ENCODE results near the gene PTPRK.
"Not testable (repeated sequence)": the region's sequence is repeated elsewhere in the genome, so short reads cannot be mapped to it uniquely, and the experiment has no call there.

Gene PTPRK

DNA sequence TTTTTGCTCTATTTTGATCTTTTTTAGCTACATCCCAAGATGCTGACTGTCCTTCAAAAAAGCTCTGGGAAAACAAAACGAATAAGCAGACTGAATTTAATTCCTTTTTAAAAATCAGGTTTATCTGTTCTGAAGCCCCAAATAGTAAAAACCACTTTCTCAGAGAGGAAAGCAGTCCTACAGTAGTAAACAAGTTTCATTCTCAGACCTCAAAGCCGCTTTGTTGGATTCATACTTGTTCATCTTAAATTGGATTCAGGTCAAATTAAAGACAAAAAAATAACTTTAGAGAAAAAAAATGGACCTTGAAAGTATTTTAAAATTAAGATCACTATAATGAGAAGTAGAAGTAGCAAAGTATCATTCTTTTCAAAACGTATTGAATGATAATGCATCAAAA lies 523.5 kb downstream of the PTPRK start:
- DNase-seq = no peak

DNA sequence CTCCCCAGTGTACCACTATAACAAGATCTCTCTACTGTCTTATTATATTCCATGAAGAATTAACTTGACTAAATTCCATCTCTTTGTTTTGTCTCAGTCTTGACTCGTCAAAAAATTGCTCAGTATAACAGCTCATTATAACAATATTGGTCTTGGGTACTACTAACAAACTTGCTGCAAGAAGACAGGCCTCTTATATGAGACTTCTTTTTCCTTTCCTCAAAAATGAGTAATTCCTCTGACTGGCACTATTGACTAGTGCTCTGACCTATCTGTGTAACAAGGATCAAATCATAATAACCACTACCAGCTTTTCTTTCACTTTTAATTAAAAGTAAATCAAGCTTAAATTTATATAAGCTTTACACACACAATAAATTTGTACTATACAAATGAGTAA lies 528.3 kb downstream of the PTPRK start:
- DNase-seq = no peak

DNA sequence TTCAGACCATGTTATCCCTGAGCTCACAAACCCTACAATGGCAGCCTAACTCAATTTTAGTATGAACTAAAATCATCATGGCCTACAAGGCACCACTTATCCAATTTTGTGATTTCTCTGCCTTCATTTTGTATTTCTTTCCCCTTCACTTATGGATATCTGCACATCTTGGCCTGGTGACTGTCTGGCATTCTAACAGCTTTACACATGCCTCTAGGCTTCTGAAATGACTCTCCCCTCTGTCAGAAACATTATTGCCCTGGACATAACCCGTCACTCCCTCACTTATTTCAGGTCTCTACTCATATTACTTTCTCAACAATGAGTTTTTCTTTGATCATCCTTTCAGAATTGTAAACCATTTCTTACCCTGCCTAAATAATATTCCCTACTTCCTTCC lies 530.3 kb downstream of the PTPRK start:
- DNase-seq = no peak

DNA sequence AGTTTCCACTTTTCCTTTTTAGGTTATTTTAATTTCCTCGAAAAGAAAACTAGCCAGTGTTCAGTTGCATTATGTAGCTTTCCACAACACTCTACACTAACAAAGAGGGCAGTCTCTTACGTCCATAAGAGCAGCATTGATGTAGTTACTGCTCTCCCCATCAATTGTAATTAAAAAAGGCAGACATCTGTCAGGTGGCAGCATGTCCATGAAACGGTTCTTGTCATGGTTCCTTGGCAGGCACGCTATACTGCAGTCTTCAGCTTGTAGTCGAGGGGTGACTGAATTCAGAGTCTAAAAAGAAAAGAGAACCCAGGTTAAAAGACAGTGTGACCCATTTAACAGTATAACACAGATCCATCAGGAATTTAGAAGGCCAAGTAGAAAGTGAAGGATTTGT lies 539.4 kb downstream of the PTPRK start:
- no peak for DNase-seq

DNA sequence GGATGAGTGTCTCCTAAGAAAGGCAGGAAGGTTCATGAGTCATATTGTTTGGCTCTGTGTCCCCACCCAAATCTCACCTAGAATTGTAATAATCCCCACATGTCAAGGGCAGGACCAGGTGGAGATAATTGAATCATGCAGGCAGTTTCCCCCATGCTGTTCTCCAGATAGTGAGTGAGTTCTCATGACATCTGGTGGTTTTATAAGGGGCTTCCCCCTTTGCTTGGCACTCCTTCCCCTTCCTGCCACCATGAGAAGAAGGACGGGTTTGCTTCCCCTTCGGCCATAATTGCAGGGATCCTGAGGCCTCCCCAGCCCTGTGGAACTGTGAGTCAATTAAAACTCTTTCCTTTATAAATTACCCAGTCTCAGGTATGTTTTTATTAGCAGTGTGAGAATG lies 542.2 kb downstream of the PTPRK start:
- DNase-seq = not testable (repeated sequence)

DNA sequence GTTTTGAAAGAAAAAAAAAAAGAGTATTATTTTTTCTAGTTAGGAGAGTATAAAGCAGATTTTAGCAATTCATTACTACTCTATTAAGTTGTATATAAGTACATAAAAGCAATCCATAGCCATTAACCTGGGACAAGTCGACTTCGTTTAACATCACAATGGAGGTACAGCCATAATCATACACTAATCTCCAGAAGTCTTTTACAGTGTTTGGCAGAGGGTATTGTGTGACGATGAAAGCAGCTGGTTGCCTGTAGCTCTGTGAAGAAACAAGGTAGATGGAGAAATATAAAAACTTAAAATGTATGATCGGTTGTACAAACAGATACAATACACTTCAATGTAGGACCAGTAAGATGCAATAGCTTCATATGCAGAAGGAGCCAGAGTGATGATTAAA lies 543.6 kb downstream of the PTPRK start:
- no peak for DNase-seq

DNA sequence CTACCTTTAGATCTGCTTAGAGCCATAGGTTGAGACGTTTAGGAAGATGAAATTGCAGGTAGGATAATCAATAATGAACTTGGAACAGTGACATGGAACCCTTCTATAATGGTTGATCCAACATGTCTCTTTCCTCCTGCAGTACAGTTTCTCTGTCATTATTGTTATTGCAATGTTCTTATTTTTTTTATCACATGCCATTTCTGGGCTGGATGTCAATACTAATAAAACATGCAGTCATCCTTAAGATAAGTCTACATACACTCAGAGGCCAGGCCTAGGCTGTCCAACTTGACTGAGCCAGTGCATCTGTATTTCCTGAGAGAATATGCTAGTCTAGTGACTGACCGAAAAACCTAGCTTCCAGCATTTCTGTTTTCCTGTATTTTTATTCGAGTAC lies 544.3 kb downstream of the PTPRK start:
- DNase-seq = no peak

DNA sequence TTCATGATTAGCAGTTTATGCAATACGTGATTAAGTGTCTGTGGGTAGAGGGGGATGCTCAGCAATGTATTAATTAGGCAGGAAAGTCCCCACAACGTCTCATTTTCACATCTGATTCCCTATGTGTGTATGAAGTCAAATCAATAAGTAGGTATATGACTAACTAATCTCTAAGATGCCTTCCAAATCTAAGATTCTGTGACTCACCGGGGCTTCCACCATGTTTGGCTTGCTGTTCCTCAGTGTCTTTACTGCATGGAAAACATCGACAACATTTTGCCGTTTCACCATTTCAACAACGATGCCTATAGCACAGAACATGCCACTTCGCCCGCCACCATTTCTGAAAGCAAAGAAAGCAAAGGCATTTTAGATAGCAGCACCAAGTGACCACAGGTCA lies 547.6 kb downstream of the PTPRK start:
- DNase-seq = no peak

DNA sequence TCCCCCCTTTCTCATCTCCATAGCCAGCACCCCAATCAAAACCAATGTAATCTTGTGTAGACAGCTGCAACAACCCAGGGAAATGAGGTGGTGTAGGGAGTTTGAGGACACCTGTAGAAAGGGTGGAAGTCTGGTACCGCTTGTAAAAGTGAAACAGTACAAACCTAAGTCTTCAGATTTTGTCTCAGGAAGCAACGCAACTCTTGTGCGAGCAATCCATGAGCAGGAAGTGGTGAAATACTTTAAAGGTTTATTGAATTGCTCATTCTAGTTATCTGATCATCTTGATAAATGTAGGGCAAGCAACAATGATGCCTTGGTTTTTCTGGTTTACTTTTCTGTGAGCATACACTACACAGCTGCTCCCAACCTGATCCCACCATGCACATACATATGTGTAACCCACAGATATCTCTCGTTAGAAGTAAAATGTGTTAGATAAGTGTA lies 548.4 kb downstream of the PTPRK start:
- peak; percentile 37 for DNase-seq

DNA sequence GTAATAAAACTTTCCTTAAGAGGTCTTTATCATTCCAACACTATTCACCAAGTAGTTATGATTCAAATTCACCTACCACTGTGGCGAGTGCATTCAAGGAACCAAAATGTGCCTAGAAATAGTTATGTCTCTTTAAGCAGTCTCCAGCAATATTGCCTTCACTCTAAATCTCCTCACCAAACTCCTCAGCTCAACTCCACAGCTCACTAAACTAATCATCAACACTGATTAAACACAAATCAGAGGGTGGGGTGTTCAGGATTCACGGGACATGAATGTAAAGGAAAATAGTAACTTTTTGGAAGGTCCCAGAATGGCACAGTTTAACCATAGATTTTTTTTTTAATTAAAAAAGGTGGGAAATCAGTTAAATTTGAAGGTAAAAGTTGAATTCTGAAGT lies 549.0 kb downstream of the PTPRK start:
- DNase-seq = no peak

DNA sequence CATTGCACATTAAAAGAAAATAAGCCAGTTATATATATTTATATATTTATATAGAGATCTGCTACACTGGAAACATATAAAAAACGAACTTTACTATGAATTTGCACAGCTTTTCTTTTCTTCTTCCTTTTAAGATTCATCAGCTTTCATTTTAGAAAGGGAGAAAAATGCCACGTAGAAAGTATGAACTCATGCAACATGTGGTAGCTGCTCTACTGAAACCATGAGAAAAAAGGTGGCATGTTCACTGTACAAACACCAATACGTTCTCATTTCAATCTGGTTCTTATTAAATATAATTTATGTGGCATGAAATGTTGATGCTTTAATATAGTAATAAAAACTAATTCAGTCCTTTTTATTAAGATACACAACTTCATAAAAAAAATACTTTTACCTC lies 550.7 kb downstream of the PTPRK start:
- no peak for DNase-seq

DNA sequence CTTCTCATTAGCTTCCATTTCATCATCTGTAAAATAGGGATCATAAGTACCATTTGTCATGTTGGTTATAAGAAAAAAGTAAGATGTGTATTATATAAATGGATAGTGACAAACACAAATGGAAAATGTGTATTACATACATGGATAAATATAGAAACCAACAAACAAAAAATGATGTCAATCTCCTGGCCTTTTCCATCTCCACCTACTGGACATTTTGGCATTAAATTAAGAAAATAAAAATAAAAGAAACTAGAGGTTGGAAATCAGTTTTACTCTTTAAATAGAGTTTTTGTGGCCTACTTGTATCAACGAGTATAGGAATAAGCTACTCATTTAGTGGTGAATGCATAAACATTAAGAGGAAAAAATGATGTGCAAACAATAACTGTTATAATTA lies 552.0 kb downstream of the PTPRK start:
- no peak for DNase-seq

DNA sequence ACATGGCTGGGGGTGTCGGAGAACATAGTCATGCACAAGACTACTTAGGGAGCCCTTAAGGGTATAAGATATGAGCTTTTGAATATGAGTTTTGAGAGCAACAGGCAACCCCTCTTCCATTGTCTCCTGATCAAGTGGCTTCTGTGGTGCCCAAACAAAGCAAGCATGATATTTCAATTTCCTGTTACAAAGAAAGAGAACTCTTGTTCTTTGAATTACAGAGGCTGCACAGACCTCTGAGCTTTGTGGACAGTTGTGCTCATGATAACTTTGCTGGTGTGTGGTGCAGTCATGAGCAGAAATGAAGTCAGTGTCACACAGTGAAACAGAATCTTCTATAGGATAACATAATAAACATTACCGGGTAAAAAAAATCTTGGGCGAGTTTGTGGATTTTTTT lies 552.7 kb downstream of the PTPRK start:
- DNase-seq = no peak

DNA sequence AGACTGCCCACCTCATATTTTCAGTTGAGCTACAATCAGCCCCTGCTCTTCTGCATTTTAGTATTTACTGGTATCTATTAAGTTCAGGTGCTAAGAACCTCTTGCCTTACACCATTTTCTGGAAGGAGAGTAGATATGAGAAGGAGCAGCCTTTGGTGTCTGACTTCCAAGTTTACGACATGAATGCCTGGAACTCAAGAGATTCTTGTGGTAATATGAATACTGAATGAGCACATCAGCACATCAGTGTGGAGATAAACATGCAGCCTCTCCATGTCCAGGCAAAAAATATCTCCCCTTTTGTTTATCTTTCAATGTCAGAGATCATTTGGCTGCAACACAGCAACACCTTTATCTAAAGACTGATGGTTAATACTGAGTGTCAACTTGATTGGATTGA lies 553.8 kb downstream of the PTPRK start:
- no peak for DNase-seq

DNA sequence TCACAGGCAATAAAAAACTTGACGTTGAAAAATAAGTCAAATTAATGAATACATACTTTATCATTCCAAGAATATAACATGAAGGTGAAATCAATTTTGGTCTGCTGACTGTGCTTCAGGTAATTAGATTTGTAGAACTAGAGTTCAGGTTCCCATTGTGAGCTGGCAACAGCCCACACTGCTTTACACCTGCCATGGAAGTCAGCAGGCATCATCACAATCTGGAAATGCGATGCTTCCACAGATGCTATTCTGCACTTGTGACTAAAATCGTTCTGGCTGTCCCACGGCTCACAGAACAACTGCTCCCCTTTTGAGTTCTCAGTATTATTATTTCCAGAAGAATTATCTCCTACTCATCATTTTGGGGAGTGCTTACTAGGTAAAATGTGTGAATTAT lies 556.9 kb downstream of the PTPRK start:
- DNase-seq = no peak

DNA sequence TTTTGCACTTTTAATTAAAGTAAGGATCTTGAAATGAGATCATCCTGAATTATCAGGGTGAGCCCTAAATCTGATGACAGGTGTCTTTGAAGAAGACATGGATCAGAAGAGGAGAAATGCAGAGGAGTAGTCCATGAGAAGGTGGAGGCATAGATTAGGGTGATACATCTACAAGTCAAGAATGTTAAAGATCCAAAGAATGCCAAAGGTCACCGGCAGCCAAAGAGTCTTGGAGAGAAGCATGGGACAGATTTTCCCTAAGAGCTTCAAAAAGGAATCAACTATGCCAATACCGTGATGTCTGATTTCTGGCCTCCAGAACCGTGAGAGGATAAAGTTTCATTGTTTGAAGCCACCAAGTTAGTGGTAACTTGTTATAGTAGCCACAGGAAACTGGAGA lies 560.5 kb downstream of the PTPRK start:
- no peak for DNase-seq

DNA sequence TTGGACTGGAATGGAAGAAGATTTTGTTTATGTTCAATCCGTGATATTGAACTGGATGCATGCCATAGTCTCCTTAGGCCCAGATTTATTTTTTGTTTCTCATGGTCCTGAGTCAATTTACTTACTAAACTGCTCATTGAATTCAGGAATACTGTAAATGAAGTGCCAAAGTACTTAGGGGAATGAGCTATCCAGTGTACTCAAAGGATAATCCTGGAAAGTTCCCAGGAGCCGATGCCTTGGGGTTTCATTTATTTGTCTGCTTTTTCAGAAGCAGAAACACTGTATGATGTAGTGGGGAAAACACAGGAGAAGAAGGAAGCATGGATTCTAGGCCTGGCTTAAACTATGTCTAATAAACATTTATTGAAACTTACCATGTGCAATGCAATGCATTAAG lies 563.4 kb downstream of the PTPRK start:
- no peak for DNase-seq

DNA sequence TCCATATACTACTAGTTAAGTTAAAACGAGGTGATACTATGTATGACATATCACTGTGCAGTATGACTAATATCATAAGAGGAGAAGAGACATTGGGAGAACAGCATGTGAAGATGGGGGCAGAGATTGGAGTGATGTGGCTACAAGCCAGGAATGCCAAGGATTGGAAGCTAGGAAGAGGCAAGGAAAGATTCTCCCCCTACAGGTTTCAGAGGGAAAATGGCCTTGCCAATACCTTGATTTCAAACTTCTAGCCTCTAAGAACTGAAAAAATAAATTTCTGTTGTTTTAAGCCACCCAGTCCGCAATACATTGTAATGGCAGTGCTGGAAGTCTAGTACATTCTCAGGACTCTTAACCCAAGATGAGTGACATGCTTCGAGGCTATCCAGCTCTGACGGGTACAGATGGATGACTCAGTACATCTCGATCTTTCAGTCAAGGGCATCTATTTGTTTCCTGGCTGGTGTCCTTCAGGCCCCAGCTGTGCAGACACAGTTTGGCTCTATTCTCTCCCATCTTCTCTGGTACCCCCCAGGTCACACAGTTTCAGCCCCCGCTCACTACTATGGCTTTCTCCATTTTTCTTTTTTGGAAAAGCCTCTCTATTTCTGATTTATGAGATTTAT lies 564.0 kb downstream of the PTPRK start:
- DNase-seq = no peak

DNA sequence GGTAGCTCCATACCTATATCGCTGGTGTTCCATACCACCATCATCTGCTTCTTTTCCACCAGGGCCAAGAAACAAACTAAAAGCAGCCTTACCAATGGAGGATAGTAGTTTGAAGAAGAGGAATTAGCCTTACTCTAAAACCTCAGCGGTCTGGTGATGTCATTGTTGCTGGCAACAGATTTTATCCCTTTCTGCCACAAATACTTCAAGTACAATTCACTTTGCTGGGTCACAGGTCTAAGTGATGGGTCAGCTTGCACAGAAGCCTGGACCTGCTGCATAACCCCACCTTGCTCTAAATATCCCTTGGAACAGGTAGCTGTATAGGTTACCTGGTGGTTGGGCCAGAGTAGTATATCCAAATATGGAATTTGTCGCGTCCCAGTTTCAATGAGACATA lies 566.3 kb downstream of the PTPRK start:
- no peak for DNase-seq

DNA sequence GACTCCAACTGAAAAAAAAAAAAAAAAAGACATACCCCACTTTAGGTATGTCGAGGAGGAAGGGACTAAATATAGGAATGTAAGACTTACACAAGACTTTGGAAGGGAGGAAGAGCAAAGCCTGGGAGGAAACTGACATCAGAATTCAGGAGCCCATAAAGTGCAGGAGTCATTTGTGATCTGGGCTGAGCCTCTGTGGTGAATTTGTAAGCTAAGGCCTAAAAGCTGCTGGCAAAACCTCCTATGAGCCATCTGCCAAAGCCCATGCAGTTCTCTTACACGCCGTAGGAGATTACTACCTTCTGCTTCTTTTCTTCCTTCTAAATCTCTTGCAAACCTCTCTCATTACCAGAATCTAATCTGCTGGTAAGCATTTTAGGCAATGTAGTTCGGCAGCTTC lies 567.6 kb downstream of the PTPRK start:
- DNase-seq = no peak

DNA sequence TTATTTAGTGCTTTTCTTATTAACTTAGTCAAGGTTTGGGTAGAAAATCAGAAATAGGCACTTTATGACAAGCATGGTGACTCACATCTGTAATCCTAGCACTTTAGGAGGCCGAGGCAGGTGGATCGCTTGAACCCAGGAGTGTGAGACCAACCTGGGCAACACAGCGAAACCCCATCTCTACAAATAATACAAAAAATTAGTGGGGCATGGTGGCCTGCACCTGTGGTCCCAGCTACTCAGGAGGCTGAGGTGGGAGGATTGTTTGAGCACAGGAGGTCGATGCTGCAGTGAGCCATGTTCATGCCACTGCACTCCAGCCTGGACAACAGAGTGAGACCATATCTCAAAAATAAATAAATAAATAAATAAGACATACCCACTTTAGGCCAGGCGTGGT lies 568.2 kb downstream of the PTPRK start:
- no peak for DNase-seq

DNA sequence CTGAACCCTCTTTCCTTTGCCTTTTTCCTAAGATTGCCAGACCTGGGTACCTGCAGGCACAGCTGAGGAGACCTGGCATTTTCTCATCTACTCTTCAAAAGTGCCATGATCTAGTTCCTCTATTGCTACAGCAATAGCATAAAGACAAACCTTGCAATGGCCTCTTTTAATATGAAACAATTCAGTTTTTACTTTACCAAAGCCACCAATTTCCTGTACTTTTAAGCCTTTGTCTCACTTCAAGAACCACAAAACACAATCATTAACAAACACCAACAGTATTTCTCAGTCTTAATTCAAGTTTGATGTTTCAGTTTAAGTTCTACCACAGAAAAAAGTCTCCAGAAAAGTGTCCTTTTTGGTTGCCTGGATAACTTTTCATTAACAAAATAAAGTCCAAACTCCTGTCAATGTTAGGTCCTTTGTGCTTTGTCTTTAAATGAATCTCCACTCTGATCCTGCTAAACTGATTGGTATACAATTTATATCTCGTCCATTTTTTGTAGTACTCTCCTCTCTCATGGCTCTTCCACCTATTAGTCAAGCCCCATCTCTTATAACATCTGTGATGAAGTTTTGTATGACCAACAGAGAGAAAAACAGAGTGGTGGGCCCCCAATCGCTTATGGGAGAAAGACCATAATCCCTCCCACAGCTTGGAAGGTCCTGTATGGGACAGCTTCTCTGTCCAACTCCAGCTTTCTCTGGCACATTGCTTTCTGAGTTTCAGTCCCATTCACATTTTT lies 569.1 kb downstream of the PTPRK start:
- no peak for DNase-seq

DNA sequence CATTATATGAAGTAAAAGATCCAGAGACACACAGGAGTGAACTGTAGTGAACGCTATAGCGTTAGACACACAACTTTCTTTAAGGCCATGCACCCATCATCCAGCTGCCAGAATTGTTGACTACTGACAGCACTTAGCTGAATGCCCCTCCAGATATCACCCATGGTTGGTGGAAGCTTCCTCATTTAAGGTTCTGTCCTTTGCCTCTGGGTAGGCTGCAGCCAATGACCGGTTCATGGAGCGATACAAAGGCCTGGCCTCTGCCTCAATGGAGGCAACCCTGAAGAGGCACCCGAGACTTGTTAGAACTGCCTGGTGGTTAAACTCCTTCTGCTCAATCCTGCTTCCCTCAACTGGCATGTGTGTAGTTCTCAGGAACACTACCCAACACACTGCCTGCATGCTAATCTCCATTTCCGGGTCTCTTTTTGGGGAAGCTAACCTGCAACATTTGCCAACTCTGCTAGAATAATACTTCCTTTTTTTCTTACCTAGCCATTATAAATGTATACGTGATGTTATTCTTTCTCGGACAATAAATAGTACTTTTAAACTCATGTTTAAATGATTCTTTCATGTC lies 569.7 kb downstream of the PTPRK start:
- no peak for DNase-seq

DNA sequence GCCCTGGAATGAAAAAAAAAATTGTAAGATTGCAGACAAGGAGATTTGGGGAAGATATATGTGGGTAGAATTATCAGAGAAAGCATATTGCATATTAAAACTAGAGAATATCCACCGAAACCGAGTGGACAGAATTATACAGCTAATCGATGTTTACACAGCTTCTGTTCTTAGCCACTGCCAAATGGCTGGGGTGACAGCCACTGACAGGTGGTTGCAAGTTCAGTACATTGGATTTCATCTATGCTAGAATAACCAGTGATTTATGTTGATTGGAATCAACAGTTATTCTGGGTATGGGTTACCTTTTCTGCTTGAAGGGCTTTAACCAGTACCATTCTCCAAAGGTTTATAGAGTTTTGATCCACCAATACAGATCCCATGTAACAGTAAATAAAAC lies 571.1 kb downstream of the PTPRK start:
- DNase-seq = no peak

DNA sequence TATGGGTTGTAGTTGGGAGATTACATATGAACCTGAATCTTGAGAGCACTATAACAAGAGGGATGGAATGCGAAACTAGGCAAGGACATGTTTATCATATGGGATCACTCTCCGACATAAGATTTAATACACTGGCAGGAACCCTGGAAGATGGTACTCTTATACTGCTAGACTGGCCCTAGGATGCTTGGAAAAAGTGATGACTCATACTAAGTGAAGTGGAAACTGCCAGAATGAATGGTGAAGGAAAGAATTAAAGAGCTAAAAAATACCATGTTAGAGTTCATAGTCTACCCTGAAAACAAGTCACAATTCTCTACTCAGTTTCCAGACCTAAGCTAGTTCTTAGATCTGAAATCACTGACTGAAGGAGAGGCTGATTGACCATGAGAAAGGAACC lies 574.0 kb downstream of the PTPRK start:
- DNase-seq = no peak
